Measurements from ENCODE around the gene GNAO1.
A peak's percentile ranks its signal among the peaks of the same experiment; 100 is the strongest.

Gene GNAO1

GRCh38 chr16:56294014-56294413, 102.7 kb downstream of the GNAO1 start:
- DNase-seq (ENCODE audit: low spot score), result no peak

- DNase-seq (ENCODE audit: low spot score), result no peak
Measured at GRCh38 chr16:56294579-56294978, 103.3 kb downstream of the GNAO1 start.

- no peak for DNase-seq (ENCODE audit: low spot score)
Measured at GRCh38 chr16:56295059-56295665, 103.9 kb downstream of the GNAO1 start.

- peak; percentile 77 for DNase-seq (ENCODE audit: low spot score)
Measured at GRCh38 chr16:56295739-56296527, 104.6 kb downstream of the GNAO1 start.

GRCh38 chr16:56297684-56298083, 106.4 kb downstream of the GNAO1 start:
- DNase-seq (ENCODE audit: low spot score), result no peak

- no peak for DNase-seq (ENCODE audit: low spot score)
Measured at GRCh38 chr16:56298116-56298515, 106.8 kb downstream of the GNAO1 start.

GRCh38 chr16:56298948-56299596, 107.8 kb downstream of the GNAO1 start:
- no peak for DNase-seq (ENCODE audit: low spot score)

- DNase-seq (ENCODE audit: low spot score), result no peak
Measured at GRCh38 chr16:56300242-56300623, 108.9 kb downstream of the GNAO1 start.

- DNase-seq (ENCODE audit: low spot score), result no peak
Measured at GRCh38 chr16:56300891-56301850, 109.9 kb downstream of the GNAO1 start.

- no peak for DNase-seq (ENCODE audit: low spot score)
Measured at GRCh38 chr16:56302506-56302905, 111.2 kb downstream of the GNAO1 start.

GRCh38 chr16:56303066-56303715, 111.9 kb downstream of the GNAO1 start:
- no peak for DNase-seq (ENCODE audit: low spot score)

GRCh38 chr16:56303880-56304279, 112.6 kb downstream of the GNAO1 start:
- no peak for DNase-seq (ENCODE audit: low spot score)

GRCh38 chr16:56305956-56306565, 114.8 kb downstream of the GNAO1 start:
- no peak for DNase-seq (ENCODE audit: low spot score)

- DNase-seq (ENCODE audit: low spot score), result no peak
Measured at GRCh38 chr16:56306690-56307533, 115.6 kb downstream of the GNAO1 start.

- no peak for DNase-seq (ENCODE audit: low spot score)
Measured at GRCh38 chr16:56307534-56307873, 116.2 kb downstream of the GNAO1 start.

GRCh38 chr16:56309008-56309407, 117.7 kb downstream of the GNAO1 start:
- no peak for DNase-seq (ENCODE audit: low spot score)

- DNase-seq (ENCODE audit: low spot score), result no peak
Measured at GRCh38 chr16:56310690-56311089, 119.4 kb downstream of the GNAO1 start.

- no peak for DNase-seq (ENCODE audit: low spot score)
Measured at GRCh38 chr16:56311208-56312027, 120.1 kb downstream of the GNAO1 start.

GRCh38 chr16:56312028-56312300, 120.7 kb downstream of the GNAO1 start:
- no peak for DNase-seq (ENCODE audit: low spot score)

GRCh38 chr16:56312556-56312955, 121.3 kb downstream of the GNAO1 start:
- DNase-seq (ENCODE audit: low spot score), result no peak
